ENCODE measurements around the gene BAIAP2. TPM values are rescaled to one million over a fixed set of nuclear protein-coding genes. Genes with fewer than 3 reads are reported as not detected.

Gene BAIAP2
- total and polyA plus RNA-seq, 2 of the 13 experiments (the other 11 are each of a cell fraction or from before 2014, with no cell fraction given): 22.5 to 24.0 TPM

GRCh38 chr17:81075307-81075706, 40.4 kb downstream of the BAIAP2 start:
- intact Hi-C loops (cut with micrococcal nuclease; ENCODE audit: unreplicated experiment): no loop called here
- no peak overlapping the region for H3K4me3 ChIP-seq (replicated peaks in 1 of 3; ENCODE audit: insufficient read depth in 1 of 3, low read depth in 2 of 3, low read length in 3 of 3)
- H4K20me1 ChIP-seq (ENCODE audit: insufficient read depth, low read length): no peaks in the 10 kb centered on the region
- no peak for ATAC-seq
- CTCF ChIA-PET (ENCODE audit: low intra/inter-chr PET ratio, low total read pairs): no interaction called here
- no peak for FAIRE-seq
- WGBS (ENCODE audit: low lambda C conversion rate): 97% methylated on average over 17 of the region's 17 CpGs
- H2AFZ ChIP-seq (ENCODE audit: low read length): no peak overlapping the region
- H3K9me3 ChIP-seq (ENCODE audit: low read length): no peaks in the 10 kb centered on the region
- no peaks in the 10 kb centered on the region for H3K79me2 ChIP-seq (ENCODE audit: insufficient read depth, low read length)
- no peak overlapping the region for H3K27ac ChIP-seq (ENCODE audit: extremely low read length, insufficient read depth, low read length)
- in situ Hi-C loops (cut with HindIII; ENCODE audit: extremely low pct_ligation_motif_present, low pct_unique_long_range_greater_than_20kb): no loop called here
- no peak for DNase-seq (ENCODE audit: low spot score)
- H3K27me3 ChIP-seq (ENCODE audit: control insufficient read depth in 1 of 2, insufficient read depth in 2 of 2, low read length in 2 of 2): no peaks in the 10 kb centered on the region
- no peak overlapping the region for H3K9ac ChIP-seq (ENCODE audit: insufficient read depth, low read depth, low read length)
- POLR2A ChIA-PET: no interaction called here
- peaks cover 5 to 22% of the 10 kb centered on the region in 2 experiments; a peak in 4 of 5 replicates for H3K36me3 ChIP-seq (replicated peaks in 1 of 2; ENCODE audit: control insufficient read depth in 1 of 2, insufficient read depth in 2 of 2, low read length in 2 of 2)
- H3K4me1 ChIP-seq (ENCODE audit: insufficient read depth, low read length): peaks cover 11% of the 10 kb centered on the region
- no peak overlapping the region for H3K4me2 ChIP-seq (ENCODE audit: low read depth, low read length)
- TF ChIP-seq CSRNP2 (CRISPR knock-in tag; conservative IDR thresholded peaks at IDR 0.05; ENCODE audit: low read depth) (no peak), ZNF331 (CRISPR knock-in tag; IDR thresholded peaks at IDR 0.05) (no peak), KMT2B (CRISPR knock-in tag; IDR thresholded peaks at IDR 0.05) (no peak), ZSCAN29 (CRISPR knock-in tag; conservative IDR thresholded peaks at IDR 0.05) (no peak), ZNF652 (CRISPR knock-in tag; IDR thresholded peaks at IDR 0.05; ENCODE audit: borderline replicate concordance, low read depth) (peak; percentile 63)
- BruUV-seq (replicated peaks): no TSS peak

GRCh38 chr17:81076141-81076679, 41.3 kb downstream of the BAIAP2 start:
- POLR2A ChIA-PET: no interaction called here
- Histone ChIP-seq H2AFZ (ENCODE audit: low read length) (no peak overlapping the region), H3K79me2 (ENCODE audit: insufficient read depth, low read length) (no peaks in the 10 kb centered on the region), H3K9ac (ENCODE audit: insufficient read depth, low read depth, low read length) (no peak overlapping the region), H3K4me1 (ENCODE audit: insufficient read depth, low read length) (peaks cover 5% of the 10 kb centered on the region), H3K27ac (ENCODE audit: extremely low read length, insufficient read depth, low read length) (no peak overlapping the region), H3K4me2 (ENCODE audit: low read depth, low read length) (no peak overlapping the region), H3K36me3 (replicated peaks in 1 of 2; ENCODE audit: control insufficient read depth in 1 of 2, insufficient read depth in 2 of 2, low read length in 2 of 2) (peaks cover 6 to 20% of the 10 kb centered on the region in 2 experiments; a peak in 4 of 5 replicates), H3K9me3 (ENCODE audit: low read length) (no peaks in the 10 kb centered on the region), H3K27me3 (ENCODE audit: control insufficient read depth in 1 of 2, insufficient read depth in 2 of 2, low read length in 2 of 2) (no peaks in the 10 kb centered on the region), H3K4me3 (replicated peaks in 1 of 3; ENCODE audit: insufficient read depth in 1 of 3, low read depth in 2 of 3, low read length in 3 of 3) (no peak overlapping the region), H4K20me1 (ENCODE audit: insufficient read depth, low read length) (no peaks in the 10 kb centered on the region)
- 86% methylated on average over 9 of the region's 14 CpGs for WGBS (ENCODE audit: low lambda C conversion rate)
- no peak for ATAC-seq
- CTCF ChIA-PET (ENCODE audit: low intra/inter-chr PET ratio, low total read pairs): no interaction called here
- FAIRE-seq: no peak
- no TSS peak for BruUV-seq (replicated peaks)
- intact Hi-C loops (cut with micrococcal nuclease; ENCODE audit: unreplicated experiment) (no loop called here), in situ Hi-C loops (cut with HindIII; ENCODE audit: extremely low pct_ligation_motif_present, low pct_unique_long_range_greater_than_20kb) (no loop called here)
- DNase-seq (ENCODE audit: low spot score): no peak
- TF ChIP-seq ZFY (CRISPR knock-in tag; IDR thresholded peaks at IDR 0.05): no peak
- no peak for TF ChIP-seq ZBTB8A (CRISPR knock-in tag; IDR thresholded peaks at IDR 0.05; ENCODE audit: borderline replicate concordance, low read depth)
- TF ChIP-seq NFKBIZ (CRISPR knock-in tag; IDR thresholded peaks at IDR 0.05): no peak
- TF ChIP-seq CEBPB (IDR thresholded peaks at IDR 0.05; ENCODE audit: borderline replicate concordance, low read depth, low read length): no peak
- TF ChIP-seq TP53 (CRISPR knock-in tag; conservative IDR thresholded peaks at IDR 0.05): no peak
- no peak for TF ChIP-seq SRF (IDR thresholded peaks at IDR 0.05; ENCODE audit: low read depth, low read length)
- TF ChIP-seq ZNF543 (CRISPR knock-in tag; IDR thresholded peaks at IDR 0.05): no peak
- TF ChIP-seq NCOA5 (CRISPR knock-in tag; IDR thresholded peaks at IDR 0.05): no peak
- TF ChIP-seq EP300 (IDR thresholded peaks at IDR 0.05; ENCODE audit: low read depth in 2 of 2, low read length in 2 of 2): no peak
- TF ChIP-seq EP300 (CRISPR knock-in tag; IDR thresholded peaks at IDR 0.05; ENCODE audit: borderline replicate concordance): no peak
- no peak for TF ChIP-seq DZIP1 (CRISPR knock-in tag; IDR thresholded peaks at IDR 0.05)
- no peak for TF ChIP-seq SRY (CRISPR knock-in tag; IDR thresholded peaks at IDR 0.05)
